Measurements from ENCODE around the gene CALR3. TPM values are rescaled to one million over a fixed set of nuclear protein-coding genes. Genes with fewer than 3 reads are reported as not detected.

The CALR3 gene
- total RNA-seq, 1 donor from 2014 or later = not detected

Other genes starting within 250 kb of the CALR3 start
- 4.4 and 5.1 TPM in 2 replicates for gene KLF2, start 171.3 kb downstream of the CALR3 start, total RNA-seq
- gene EPS15L1, start 24.2 kb downstream of the CALR3 start, total RNA-seq = 8.7 and 11.8 TPM in 2 replicates
- 3.1 and 5.3 TPM in 2 replicates for gene C19orf44, start 227 bp upstream of the CALR3 start, total RNA-seq
- 2.7 and 10.3 TPM in 2 replicates for gene CHERP, start 46.3 kb upstream of the CALR3 start, total RNA-seq
- 24.5 and 34.1 TPM in 2 replicates for gene SLC35E1, start 76.2 kb upstream of the CALR3 start, total RNA-seq
- gene MED26, start 132.0 kb upstream of the CALR3 start, total RNA-seq = 5.3 and 5.4 TPM in 2 replicates
- 58.0 and 108 TPM in 2 replicates for gene SMIM7, start 164.0 kb upstream of the CALR3 start, total RNA-seq
- 2.0 and 2.7 TPM in 2 replicates for gene TMEM38A, start 165.0 kb upstream of the CALR3 start, total RNA-seq
- under 0.01 TPM in 1 of 2 replicates, not detected in the other for gene NWD1, start 223.7 kb upstream of the CALR3 start, total RNA-seq